ENCODE data around the gene SCN2A. TPM values are rescaled to one million over a fixed set of nuclear protein-coding genes. Genes with fewer than 3 reads are reported as not detected.
A peak's percentile ranks its signal among the peaks of the same experiment; 100 is the strongest.
"Not testable (repeated sequence)": the region's sequence is repeated elsewhere in the genome, so short reads cannot be mapped to it uniquely, and the experiment has no call there.

SCN2A gene
- total RNA-seq, 2 donors from 2014 or later = 0.12 TPM; not detected in 1

DNA sequence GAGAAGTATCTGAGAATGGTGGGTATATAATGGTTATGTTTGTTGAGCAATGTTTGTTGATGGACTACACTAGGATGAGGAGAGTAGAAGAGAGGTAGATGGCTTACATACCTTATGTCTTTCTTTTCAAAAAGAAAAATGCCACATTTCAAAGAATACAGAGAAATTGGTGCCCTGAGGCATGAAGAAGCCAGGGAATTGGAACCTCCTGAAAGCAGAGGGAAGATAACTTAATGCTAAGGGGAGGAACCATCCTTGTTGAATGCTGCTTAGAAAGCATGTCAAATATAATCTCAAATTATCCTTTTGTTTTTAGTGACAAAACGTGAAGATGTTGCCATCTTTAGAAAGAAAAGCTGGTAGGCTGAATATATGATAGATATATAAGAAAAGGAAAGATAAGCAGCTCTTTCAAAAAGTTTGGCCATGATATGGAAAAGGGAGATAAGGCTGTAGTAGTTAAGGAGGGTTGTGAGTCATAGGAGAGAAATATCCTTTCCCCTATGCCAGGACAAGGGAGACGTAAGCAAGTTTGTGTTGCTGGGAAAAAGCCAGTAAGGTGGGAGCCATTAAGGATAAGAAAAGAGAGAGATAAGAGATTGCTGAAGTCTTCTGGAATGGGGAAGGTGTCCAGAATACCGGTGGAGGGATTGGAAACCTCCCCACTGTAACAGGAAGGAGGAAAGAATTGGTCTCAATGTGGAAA is 66.3 kb downstream of the SCN2A start:
- H3K9me3 Mint-ChIP-seq = no peaks in the 10 kb centered on the region
- H3K27ac Mint-ChIP-seq = no peak overlapping the region
- DNase-seq = no peak
- H3K4me1 Mint-ChIP-seq (ENCODE audit: low read depth) = no peaks in the 10 kb centered on the region
- H3K36me3 Mint-ChIP-seq (ENCODE audit: insufficient read depth in 2 of 2) = no peaks in the 10 kb centered on the region
- no peak for ATAC-seq (replicated peaks in 1 of 2)
- no peak overlapping the region for H3K4me3 Mint-ChIP-seq
- no peaks in the 10 kb centered on the region for H3K27me3 Mint-ChIP-seq (ENCODE audit: low read depth)

DNA sequence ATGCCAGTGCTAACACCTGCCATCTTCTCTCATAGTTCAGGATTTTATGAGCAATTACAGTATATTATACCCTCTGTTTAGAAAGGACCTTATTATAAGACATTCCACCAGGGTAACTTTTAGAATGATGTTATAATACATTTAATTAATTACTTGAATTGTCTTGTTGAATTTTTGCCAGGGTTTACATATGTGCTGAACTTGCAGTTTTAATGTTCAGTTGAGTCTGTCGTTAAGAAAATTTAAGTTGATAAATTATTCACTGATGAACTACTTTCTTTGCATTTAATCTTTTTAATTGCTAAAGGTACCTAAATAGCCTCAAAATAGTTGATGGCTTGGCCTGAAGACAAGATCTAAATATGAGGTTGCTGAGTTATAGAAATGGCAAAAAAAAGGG is 68.1 kb downstream of the SCN2A start:
- Mint-ChIP-seq H3K27ac (no peak overlapping the region), H3K27me3 (ENCODE audit: low read depth) (peaks cover 5% of the 10 kb centered on the region), H3K4me1 (ENCODE audit: low read depth) (no peaks in the 10 kb centered on the region), H3K36me3 (ENCODE audit: insufficient read depth in 2 of 2) (no peaks in the 10 kb centered on the region), H3K9me3 (no peaks in the 10 kb centered on the region), H3K4me3 (no peak overlapping the region)
- ATAC-seq (replicated peaks in 1 of 2) (no peak), DNase-seq (no peak)

DNA sequence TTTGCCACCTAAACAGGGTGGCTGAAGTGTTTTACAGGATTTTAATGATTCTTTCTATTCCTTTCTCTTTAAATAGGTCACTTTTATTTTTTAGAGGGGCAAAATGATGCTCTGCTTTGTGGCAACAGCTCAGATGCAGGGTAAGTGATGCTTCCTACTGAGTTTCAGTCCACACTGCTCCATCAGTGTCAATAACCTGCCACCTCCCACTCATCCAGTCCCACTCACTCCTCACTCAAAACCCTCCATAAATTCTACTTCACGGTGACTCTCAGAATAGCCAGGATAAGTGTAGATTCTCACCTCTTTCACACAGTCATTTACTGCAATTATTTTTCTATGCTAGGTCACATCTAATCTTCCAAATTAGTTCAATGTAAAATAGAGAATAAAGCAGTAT is 72.7 kb downstream of the SCN2A start:
- H3K4me3 Mint-ChIP-seq = no peak overlapping the region
- H3K27ac Mint-ChIP-seq = no peak overlapping the region
- ATAC-seq (replicated peaks in 1 of 2) (no peak), DNase-seq (no peak)
- H3K4me1 Mint-ChIP-seq (ENCODE audit: low read depth) = no peaks in the 10 kb centered on the region
- peaks cover 5% of the 10 kb centered on the region for H3K27me3 Mint-ChIP-seq (ENCODE audit: low read depth)
- H3K9me3 Mint-ChIP-seq = no peaks in the 10 kb centered on the region
- H3K36me3 Mint-ChIP-seq (ENCODE audit: insufficient read depth in 2 of 2) = no peaks in the 10 kb centered on the region

DNA sequence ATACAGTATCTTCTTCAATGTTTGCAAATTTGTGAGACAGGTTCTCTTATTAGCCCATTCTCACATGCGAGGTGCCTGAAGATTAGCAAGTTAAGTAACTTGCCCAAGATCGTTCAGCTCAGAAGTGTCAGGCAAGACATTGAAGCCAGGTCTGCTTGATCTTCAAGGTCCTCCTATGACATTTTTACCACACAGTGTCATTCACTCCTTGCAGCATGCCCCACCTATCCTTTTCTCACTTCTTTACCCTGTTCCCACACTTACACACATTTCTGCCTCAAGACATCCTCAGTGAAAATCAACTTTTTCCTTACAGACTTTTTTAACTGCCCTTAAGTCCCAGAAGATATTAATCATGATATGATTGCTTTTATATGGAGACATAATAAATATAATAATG is 73.8 kb downstream of the SCN2A start:
- no peak overlapping the region for H3K4me3 Mint-ChIP-seq
- peaks cover 5% of the 10 kb centered on the region for H3K27me3 Mint-ChIP-seq (ENCODE audit: low read depth)
- H3K36me3 Mint-ChIP-seq (ENCODE audit: insufficient read depth in 2 of 2) = no peaks in the 10 kb centered on the region
- H3K27ac Mint-ChIP-seq = no peak overlapping the region
- ATAC-seq (replicated peaks in 1 of 2) = no peak
- H3K9me3 Mint-ChIP-seq = no peaks in the 10 kb centered on the region
- DNase-seq = no peak
- H3K4me1 Mint-ChIP-seq (ENCODE audit: low read depth) = no peaks in the 10 kb centered on the region

DNA sequence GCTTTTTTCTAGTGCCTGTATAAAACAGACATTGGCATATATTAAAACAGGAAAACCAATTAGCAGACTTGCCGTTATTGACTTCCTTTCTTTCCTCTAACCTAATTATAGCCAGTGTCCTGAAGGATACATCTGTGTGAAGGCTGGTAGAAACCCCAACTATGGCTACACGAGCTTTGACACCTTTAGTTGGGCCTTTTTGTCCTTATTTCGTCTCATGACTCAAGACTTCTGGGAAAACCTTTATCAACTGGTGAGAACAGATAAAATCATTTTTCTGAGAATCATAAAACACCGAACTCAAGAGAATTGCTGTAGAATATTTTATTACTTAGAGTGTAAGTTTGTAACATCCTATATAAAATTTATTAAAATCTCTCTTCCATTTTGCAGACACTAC is 74.3 kb downstream of the SCN2A start:
- DNase-seq = no peak
- Mint-ChIP-seq H3K4me1 (ENCODE audit: low read depth) (no peaks in the 10 kb centered on the region), H3K36me3 (ENCODE audit: insufficient read depth in 2 of 2) (no peaks in the 10 kb centered on the region), H3K4me3 (no peak overlapping the region), H3K9me3 (no peaks in the 10 kb centered on the region), H3K27me3 (ENCODE audit: low read depth) (peaks cover 5% of the 10 kb centered on the region), H3K27ac (no peak overlapping the region)
- ATAC-seq (replicated peaks in 1 of 2) = no peak

DNA sequence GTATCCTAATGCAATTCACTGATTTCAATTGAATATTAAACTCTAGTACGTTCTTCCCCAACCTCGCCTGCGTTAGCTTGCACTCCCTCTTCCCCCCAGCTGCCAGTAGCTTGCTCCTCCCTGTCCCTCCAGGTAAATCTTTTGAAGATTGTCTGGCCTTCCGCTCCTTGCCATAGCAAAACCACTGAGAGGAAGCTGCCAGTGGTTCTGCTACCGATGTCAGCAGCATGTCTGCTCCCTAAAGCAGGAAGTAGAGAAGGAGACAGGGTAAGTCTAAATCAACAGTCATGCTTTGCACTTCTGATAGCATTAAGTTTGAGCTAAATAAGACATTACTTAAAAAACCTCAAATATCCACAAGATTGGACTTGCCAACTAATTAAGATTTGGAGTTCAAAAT is 89.1 kb downstream of the SCN2A start:
- H3K36me3 Mint-ChIP-seq (ENCODE audit: insufficient read depth in 2 of 2) = no peaks in the 10 kb centered on the region
- no peak overlapping the region for H3K27ac Mint-ChIP-seq
- DNase-seq = peak in 1 of 2 donors; percentile 8
- H3K27me3 Mint-ChIP-seq (ENCODE audit: low read depth) = no peaks in the 10 kb centered on the region
- peak; percentile 39 to 40 for ATAC-seq (replicated peaks in 1 of 2)
- peak overlapping the region; percentile 39 to 74 for H3K4me3 Mint-ChIP-seq
- H3K4me1 Mint-ChIP-seq (ENCODE audit: low read depth) = peaks cover 17% of the 10 kb centered on the region
- H3K9me3 Mint-ChIP-seq = no peaks in the 10 kb centered on the region

DNA sequence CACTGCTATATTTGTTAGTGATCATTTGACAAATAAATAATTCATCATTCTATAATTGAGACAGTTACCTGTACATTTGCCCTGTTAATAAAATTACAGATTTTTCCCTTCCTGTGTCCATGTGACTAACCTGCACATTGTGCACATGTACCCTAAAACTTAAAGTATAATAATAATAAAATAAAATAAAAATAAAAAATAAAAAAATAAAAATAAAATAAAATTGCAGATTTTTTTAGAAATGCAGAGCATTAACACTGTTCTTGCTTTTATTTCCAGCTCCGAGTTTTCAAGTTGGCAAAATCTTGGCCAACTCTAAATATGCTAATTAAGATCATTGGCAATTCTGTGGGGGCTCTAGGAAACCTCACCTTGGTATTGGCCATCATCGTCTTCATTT is 105.1 kb downstream of the SCN2A start:
- H3K27ac Mint-ChIP-seq; H3K4me1 Mint-ChIP-seq (ENCODE audit: low read depth); ATAC-seq (replicated peaks in 1 of 2); DNase-seq; H3K4me3 Mint-ChIP-seq; H3K9me3 Mint-ChIP-seq; H3K36me3 Mint-ChIP-seq (ENCODE audit: insufficient read depth in 2 of 2); H3K27me3 Mint-ChIP-seq (ENCODE audit: low read depth): not testable (repeated sequence)

DNA sequence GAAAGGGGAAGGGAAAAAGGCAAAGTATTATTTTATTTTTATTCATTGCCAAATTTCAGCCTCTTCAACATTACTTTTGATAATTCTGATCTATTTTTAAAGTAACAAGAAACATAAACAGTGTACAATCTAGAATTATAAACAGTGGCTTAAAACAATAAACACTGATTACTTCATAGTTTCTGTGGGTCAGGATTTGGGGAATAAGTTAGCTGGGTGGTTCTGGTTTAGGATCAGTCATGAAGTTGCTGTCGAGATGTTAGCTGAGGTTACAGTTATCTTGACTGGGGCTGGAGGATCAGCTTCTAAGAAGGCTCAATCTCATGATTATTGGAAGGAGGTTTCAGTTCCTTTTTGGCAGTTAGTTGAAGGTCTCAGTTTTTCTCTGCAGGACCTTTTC is 109.2 kb downstream of the SCN2A start:
- H3K36me3 Mint-ChIP-seq (ENCODE audit: insufficient read depth in 2 of 2) = no peaks in the 10 kb centered on the region
- no peak overlapping the region for H3K4me3 Mint-ChIP-seq
- no peaks in the 10 kb centered on the region for H3K4me1 Mint-ChIP-seq (ENCODE audit: low read depth)
- no peak for ATAC-seq (replicated peaks in 1 of 2)
- no peak for DNase-seq
- H3K9me3 Mint-ChIP-seq = peaks cover 0 to 2% of the 10 kb centered on the region in 2 donors
- no peaks in the 10 kb centered on the region for H3K27me3 Mint-ChIP-seq (ENCODE audit: low read depth)
- H3K27ac Mint-ChIP-seq = no peak overlapping the region

DNA sequence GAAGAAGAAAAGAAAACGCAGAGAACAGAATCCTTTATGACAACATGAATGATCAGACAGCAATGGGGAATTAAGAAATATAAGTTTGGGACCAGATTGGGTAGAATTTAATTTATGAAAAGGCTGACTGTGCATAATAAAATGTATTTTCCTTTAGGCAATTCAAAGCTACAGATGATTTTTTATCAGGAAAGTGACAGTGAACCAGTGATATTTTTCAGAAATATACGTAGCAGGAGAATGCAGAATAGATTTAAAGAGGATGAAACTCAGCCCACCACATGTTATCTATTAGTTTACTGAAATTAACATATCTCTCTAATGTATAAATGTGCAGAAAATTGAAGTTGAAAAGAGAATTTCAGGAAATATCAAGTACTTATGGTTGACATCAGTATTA is 110.0 kb downstream of the SCN2A start:
- Mint-ChIP-seq H3K4me3 (no peak overlapping the region), H3K27ac (no peak overlapping the region), H3K27me3 (ENCODE audit: low read depth) (no peaks in the 10 kb centered on the region), H3K4me1 (ENCODE audit: low read depth) (no peaks in the 10 kb centered on the region), H3K9me3 (peaks cover 0 to 2% of the 10 kb centered on the region in 2 donors), H3K36me3 (ENCODE audit: insufficient read depth in 2 of 2) (no peaks in the 10 kb centered on the region)
- ATAC-seq (replicated peaks in 1 of 2) (no peak), DNase-seq (no peak)

DNA sequence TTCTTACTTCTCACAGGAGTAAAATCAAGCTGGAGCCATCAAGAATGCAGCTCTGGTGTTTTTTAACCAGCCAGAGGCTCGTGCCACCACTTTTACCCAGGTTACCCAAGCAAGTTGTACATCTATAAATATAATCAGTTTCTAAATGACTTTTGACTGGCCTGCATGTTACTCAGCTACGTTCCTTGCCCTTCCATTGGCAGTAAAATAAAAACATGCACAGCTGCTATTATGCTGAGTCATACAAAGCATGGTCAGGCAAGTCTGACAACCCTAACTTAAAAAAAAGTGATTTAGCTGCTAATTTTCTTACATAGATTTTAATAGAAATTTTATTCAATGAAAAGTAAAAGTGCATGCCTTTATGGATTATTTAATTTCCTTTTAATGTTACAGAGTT is 118.5 kb downstream of the SCN2A start:
- DNase-seq (no peak), ATAC-seq (replicated peaks in 1 of 2) (no peak)
- H3K4me1 Mint-ChIP-seq (ENCODE audit: low read depth) = no peaks in the 10 kb centered on the region
- no peak overlapping the region for H3K4me3 Mint-ChIP-seq
- H3K27me3 Mint-ChIP-seq (ENCODE audit: low read depth) = no peaks in the 10 kb centered on the region
- no peaks in the 10 kb centered on the region for H3K9me3 Mint-ChIP-seq
- no peaks in the 10 kb centered on the region for H3K36me3 Mint-ChIP-seq (ENCODE audit: insufficient read depth in 2 of 2)
- no peak overlapping the region for H3K27ac Mint-ChIP-seq

DNA sequence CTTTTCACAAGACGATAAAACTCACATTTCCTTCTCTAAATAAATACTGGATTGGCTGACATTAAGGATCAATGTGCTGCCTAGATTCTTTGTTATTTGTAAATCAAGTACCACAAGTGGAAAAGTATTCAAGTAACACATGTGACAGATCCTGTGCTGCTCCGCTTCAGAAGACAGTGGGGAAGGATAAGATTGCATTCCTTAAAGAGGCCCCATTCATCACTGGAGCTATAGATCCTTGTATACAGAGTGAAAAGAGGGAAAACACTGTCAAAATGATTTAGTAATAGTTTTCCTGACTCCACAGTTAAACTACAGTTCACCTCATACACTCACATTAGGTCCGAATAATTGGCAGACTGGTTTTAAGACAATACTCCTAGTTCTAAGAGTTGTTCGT is 122.3 kb downstream of the SCN2A start:
- no peaks in the 10 kb centered on the region for H3K36me3 Mint-ChIP-seq (ENCODE audit: insufficient read depth in 2 of 2)
- no peaks in the 10 kb centered on the region for H3K4me1 Mint-ChIP-seq (ENCODE audit: low read depth)
- no peak overlapping the region for H3K4me3 Mint-ChIP-seq
- ATAC-seq (replicated peaks in 1 of 2) = no peak
- H3K9me3 Mint-ChIP-seq = no peaks in the 10 kb centered on the region
- no peaks in the 10 kb centered on the region for H3K27me3 Mint-ChIP-seq (ENCODE audit: low read depth)
- DNase-seq = no peak
- H3K27ac Mint-ChIP-seq = no peak overlapping the region

DNA sequence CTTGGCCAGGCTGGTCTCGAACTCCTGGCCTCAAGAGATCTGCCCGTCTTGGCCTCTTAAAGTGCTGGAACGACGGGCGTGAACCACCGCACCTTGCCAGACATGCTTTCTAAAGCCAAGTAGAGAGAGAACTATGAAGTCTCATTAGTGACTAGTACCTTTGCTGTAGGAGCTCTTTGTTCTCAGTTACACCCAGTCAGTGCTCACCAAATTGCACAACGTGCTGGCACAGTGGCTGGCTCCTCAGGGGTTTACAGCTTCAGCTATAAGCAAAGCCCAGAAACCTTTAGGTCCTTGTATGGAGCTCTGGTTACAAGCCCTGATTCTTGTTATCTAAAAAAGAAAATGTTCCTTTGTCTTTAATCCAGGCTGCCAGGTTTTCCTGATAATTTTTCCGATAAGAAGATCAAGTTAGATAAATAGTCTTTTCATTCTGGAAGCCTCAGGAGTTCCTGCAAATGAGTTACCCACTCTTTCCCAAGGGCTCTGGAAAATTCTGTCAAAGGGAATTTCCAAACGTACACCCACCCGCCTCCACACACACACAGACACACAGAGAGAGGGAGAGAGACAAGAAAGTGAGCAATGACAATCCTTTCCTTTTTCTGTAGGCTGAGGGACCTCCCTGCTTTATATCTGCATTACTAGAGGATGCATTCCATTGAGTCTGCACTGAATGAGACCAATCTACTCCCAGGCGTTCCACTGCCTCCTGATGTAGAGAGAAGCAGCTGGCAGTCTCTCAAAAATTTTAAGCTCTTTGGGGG is 130.1 kb downstream of the SCN2A start:
- DNase-seq (no peak), ATAC-seq (replicated peaks in 1 of 2) (no peak)
- Mint-ChIP-seq H3K36me3 (ENCODE audit: insufficient read depth in 2 of 2) (no peaks in the 10 kb centered on the region), H3K4me3 (no peak overlapping the region), H3K27ac (no peak overlapping the region), H3K27me3 (ENCODE audit: low read depth) (no peaks in the 10 kb centered on the region), H3K4me1 (ENCODE audit: low read depth) (no peaks in the 10 kb centered on the region), H3K9me3 (no peaks in the 10 kb centered on the region)

DNA sequence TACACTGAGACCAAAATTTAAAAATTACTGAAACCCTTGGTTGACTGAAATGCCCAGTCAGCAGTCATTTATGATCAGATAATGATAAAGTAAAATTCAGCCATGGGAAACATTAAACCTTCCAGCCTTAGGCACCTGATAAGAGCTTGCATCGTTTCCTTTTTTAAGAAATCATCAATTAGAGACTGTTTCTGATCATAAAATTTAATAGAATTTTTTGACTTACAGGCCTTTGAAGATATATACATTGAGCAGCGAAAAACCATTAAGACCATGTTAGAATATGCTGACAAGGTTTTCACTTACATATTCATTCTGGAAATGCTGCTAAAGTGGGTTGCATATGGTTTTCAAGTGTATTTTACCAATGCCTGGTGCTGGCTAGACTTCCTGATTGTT is 130.7 kb downstream of the SCN2A start:
- ATAC-seq (replicated peaks in 1 of 2) = no peak
- H3K9me3 Mint-ChIP-seq = no peaks in the 10 kb centered on the region
- no peak for DNase-seq
- no peaks in the 10 kb centered on the region for H3K4me1 Mint-ChIP-seq (ENCODE audit: low read depth)
- no peaks in the 10 kb centered on the region for H3K36me3 Mint-ChIP-seq (ENCODE audit: insufficient read depth in 2 of 2)
- no peaks in the 10 kb centered on the region for H3K27me3 Mint-ChIP-seq (ENCODE audit: low read depth)
- no peak overlapping the region for H3K4me3 Mint-ChIP-seq
- no peak overlapping the region for H3K27ac Mint-ChIP-seq

DNA sequence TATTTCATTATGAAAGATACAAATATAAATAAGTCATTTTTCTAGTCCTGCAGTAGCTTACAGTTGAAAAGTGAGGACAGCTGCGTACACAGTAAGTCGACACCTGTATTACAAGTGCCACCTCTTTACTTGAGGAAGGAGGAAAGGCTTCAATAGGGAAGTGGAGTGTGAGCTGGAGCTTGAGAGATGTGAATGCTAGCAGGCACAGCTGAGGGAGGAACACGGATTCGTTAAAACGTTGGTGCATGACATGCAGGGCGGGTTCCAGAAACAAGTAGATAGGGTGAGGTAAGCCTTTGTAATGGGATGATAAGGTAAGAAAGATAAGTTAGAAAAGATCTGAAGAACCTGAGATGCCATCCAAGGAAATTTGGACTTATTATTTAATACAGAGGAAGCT is 132.1 kb downstream of the SCN2A start:
- H3K27me3 Mint-ChIP-seq (ENCODE audit: low read depth) = no peaks in the 10 kb centered on the region
- DNase-seq (no peak), ATAC-seq (replicated peaks in 1 of 2) (no peak)
- no peaks in the 10 kb centered on the region for H3K36me3 Mint-ChIP-seq (ENCODE audit: insufficient read depth in 2 of 2)
- H3K9me3 Mint-ChIP-seq = no peaks in the 10 kb centered on the region
- no peak overlapping the region for H3K27ac Mint-ChIP-seq
- no peak overlapping the region for H3K4me3 Mint-ChIP-seq
- no peaks in the 10 kb centered on the region for H3K4me1 Mint-ChIP-seq (ENCODE audit: low read depth)

Measured in activated T-cell treated with anti-CD3 and anti-CD28 coated beads, Interleukin-2, amount 50 U/mL, for 72 hours (primary cell).